ENCODE results near the gene UNC50.

- TF ChIP-seq, protein P1, sequence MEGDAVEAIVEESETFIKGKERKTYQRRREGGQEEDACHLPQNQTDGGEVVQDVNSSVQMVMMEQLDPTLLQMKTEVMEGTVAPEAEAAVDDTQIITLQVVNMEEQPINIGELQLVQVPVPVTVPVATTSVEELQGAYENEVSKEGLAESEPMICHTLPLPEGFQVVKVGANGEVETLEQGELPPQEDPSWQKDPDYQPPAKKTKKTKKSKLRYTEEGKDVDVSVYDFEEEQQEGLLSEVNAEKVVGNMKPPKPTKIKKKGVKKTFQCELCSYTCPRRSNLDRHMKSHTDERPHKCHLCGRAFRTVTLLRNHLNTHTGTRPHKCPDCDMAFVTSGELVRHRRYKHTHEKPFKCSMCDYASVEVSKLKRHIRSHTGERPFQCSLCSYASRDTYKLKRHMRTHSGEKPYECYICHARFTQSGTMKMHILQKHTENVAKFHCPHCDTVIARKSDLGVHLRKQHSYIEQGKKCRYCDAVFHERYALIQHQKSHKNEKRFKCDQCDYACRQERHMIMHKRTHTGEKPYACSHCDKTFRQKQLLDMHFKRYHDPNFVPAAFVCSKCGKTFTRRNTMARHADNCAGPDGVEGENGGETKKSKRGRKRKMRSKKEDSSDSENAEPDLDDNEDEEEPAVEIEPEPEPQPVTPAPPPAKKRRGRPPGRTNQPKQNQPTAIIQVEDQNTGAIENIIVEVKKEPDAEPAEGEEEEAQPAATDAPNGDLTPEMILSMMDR (conservative IDR thresholded peaks at IDR 0.05; ENCODE audit: low read depth in 2 of 2) = no peak
- no peak for TF ChIP-seq EZH2phosphoT487 (IDR thresholded peaks at IDR 0.05; ENCODE audit: unreplicated experiment)
- no peak for TF ChIP-seq ZNF331 (CRISPR knock-in tag; IDR thresholded peaks at IDR 0.05; ENCODE audit: low read depth)
- no peak for TF ChIP-seq EZH2 (IDR thresholded peaks at IDR 0.05; ENCODE audit: low read depth, unreplicated experiment)
- TF ChIP-seq CREB1 (CRISPR knock-in tag; IDR thresholded peaks at IDR 0.05; ENCODE audit: low read depth) = no peak
- no peak for TF ChIP-seq POLR2AphosphoS5 (IDR thresholded peaks at IDR 0.05; ENCODE audit: low read depth)
- TF ChIP-seq, protein P2, sequence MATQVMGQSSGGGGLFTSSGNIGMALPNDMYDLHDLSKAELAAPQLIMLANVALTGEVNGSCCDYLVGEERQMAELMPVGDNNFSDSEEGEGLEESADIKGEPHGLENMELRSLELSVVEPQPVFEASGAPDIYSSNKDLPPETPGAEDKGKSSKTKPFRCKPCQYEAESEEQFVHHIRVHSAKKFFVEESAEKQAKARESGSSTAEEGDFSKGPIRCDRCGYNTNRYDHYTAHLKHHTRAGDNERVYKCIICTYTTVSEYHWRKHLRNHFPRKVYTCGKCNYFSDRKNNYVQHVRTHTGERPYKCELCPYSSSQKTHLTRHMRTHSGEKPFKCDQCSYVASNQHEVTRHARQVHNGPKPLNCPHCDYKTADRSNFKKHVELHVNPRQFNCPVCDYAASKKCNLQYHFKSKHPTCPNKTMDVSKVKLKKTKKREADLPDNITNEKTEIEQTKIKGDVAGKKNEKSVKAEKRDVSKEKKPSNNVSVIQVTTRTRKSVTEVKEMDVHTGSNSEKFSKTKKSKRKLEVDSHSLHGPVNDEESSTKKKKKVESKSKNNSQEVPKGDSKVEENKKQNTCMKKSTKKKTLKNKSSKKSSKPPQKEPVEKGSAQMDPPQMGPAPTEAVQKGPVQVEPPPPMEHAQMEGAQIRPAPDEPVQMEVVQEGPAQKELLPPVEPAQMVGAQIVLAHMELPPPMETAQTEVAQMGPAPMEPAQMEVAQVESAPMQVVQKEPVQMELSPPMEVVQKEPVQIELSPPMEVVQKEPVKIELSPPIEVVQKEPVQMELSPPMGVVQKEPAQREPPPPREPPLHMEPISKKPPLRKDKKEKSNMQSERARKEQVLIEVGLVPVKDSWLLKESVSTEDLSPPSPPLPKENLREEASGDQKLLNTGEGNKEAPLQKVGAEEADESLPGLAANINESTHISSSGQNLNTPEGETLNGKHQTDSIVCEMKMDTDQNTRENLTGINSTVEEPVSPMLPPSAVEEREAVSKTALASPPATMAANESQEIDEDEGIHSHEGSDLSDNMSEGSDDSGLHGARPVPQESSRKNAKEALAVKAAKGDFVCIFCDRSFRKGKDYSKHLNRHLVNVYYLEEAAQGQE (IDR thresholded peaks at IDR 0.05; ENCODE audit: unreplicated experiment) = no peak
- TF ChIP-seq JUNB (IDR thresholded peaks at IDR 0.05; ENCODE audit: unreplicated experiment) = no peak
- no peak for TF ChIP-seq ZNF114 (CRISPR knock-in tag; IDR thresholded peaks at IDR 0.05)
- no peak for TF ChIP-seq ETS1 (IDR thresholded peaks at IDR 0.05)
- TF ChIP-seq NANOG (IDR thresholded peaks at IDR 0.05; ENCODE audit: borderline replicate concordance) = no peak
These were observed 50.6 kb downstream of the UNC50 start for GRCh38 chr2:98658816-98659490.

Data from GM23338 (cell line).